Nephron (organoid): ENCODE results near the gene PLA2G4B.

Experiments
- H3K27ac Mint-ChIP-seq, 3 experiments: 2 replicates each; pipeline ENCODE4 v1.8.0; 2020; ENCODE audit warnings: mixed read lengths in 3 of 3, mild to moderate bottlenecking in 2 of 3, moderate library complexity in 1 of 3
- H3K27me3 Mint-ChIP-seq: 2 replicates; pipeline ENCODE4 v1.8.0; 2021; ENCODE audit warnings: low read depth, mild to moderate bottlenecking, moderate library complexity, mixed read lengths
- H3K36me3 Mint-ChIP-seq: 2 replicates; pipeline ENCODE4 v1.8.0; 2020; ENCODE audit warnings: low read depth, mixed read lengths
- H3K4me1 Mint-ChIP-seq: 2 replicates; pipeline ENCODE4 v1.8.0; 2020; ENCODE audit warnings: mixed read lengths
- H3K4me3 Mint-ChIP-seq, 3 experiments: 2 replicates each; pipeline ENCODE4 v1.8.0; 2020; ENCODE audit warnings: mild to moderate bottlenecking in 3 of 3, mixed read lengths in 3 of 3, moderate library complexity in 2 of 3
- H3K9me3 Mint-ChIP-seq: 2 replicates; pipeline ENCODE4 v1.8.0; 2020; ENCODE audit warnings: mixed read lengths
- TF ChIP-seq, protein P1 (sequence below), 3 experiments: fragments of 200-600 bp; sonication (generic); IDR thresholded peaks; one replicate each; pipeline ENCODE4 v1.5.0; 2021; ENCODE audit warnings: antibody characterized with exemption in 3 of 3; ENCODE audit not compliant: unreplicated experiment in 3 of 3

PLA2G4B gene

DNA sequence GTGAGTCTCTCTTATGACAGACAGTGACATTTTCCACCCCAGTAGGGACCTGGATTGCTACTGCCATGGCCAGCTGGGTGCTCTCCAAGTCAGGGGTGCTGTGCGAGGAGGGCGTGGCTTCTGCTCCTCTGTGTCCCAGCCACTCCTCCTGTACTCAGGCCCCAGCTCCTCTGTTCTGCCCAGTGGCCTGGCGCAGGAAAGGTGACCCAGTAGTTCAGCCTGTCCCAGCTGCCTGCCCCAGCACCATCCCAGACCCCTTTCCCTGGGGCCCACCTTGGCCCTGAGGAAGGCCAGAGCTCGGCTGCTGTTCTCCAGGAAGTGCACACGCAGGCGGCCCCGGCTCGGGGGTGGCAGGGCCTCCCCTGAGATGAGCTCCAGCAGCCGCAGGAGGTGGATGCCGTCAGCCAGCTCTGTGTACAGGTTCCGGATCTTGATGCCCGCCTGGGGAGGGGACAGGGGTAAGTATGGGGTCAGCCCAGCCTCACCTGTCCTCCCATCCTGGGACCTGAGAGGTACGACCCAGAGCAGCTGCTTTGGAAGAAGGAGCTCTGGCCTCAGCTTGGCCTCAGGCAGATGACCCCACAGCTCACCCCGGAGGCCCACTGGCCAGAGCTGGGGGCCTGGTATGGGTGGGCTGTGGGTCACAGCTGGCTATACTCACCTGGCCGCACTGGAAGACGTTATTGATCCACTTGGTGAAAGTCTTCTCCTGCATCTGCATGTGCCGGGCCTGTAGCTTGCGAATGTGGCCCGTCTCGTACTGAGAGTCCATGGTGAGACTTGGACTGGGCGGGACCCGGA, 54.2 kb downstream of the PLA2G4B start:
- Mint-ChIP-seq H3K27me3 (no peaks in the 10 kb centered on the region), H3K4me3 (no peak overlapping the region), H3K27ac (peak overlapping the region in 2 of 3 experiments; percentile 8 to 22), H3K9me3 (no peaks in the 10 kb centered on the region), H3K4me1 (peaks cover 37% of the 10 kb centered on the region), H3K36me3 (no peaks in the 10 kb centered on the region)
- TF ChIP-seq, protein P1, sequence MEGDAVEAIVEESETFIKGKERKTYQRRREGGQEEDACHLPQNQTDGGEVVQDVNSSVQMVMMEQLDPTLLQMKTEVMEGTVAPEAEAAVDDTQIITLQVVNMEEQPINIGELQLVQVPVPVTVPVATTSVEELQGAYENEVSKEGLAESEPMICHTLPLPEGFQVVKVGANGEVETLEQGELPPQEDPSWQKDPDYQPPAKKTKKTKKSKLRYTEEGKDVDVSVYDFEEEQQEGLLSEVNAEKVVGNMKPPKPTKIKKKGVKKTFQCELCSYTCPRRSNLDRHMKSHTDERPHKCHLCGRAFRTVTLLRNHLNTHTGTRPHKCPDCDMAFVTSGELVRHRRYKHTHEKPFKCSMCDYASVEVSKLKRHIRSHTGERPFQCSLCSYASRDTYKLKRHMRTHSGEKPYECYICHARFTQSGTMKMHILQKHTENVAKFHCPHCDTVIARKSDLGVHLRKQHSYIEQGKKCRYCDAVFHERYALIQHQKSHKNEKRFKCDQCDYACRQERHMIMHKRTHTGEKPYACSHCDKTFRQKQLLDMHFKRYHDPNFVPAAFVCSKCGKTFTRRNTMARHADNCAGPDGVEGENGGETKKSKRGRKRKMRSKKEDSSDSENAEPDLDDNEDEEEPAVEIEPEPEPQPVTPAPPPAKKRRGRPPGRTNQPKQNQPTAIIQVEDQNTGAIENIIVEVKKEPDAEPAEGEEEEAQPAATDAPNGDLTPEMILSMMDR (IDR thresholded peaks at IDR 0.05; ENCODE audit: unreplicated experiment in 3 of 3): no peak

DNA sequence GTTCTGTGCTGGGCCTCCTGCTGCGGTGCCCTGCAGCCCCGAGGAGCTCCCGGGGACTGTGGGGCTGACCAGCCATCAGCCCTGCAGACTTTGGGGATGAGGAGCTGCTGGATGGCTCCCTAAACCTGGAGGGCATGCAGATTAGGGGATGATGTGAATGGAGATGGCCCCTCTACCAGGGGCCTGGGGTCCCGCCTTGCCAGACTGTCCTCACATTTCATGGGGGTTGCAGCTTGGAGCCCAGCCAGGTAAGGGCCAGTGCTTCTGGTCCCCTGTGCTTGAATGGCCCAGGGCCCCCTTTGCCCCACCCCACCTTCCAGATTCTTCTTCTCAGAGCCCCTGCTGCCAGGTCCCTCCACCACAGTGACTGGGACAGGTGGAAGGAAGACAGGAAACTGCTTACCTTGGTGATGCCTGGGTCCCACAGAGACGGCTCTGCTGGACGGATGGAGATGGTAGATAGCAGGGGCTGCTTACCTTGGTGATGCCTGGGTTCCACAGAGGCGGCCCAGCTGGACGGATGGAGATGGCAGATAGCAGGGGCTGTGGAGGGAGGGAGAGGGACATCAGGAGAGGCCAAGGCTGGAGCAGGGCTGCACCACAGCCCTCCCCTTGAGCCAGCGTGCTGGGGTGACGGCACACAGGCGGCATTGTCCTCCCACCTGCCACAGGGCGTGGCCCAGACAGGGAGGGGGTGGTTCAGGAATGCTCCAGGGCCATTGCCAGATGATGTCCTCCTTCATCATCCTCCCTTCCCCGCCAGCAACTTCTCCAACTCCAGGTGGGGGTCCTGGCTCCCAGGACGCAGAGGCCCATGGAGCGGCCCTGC, 55.0 kb downstream of the PLA2G4B start, which contains the start of gene SPTBN5:
SPTBN5 (minus strand) TSS at position 632 of the 829 bp plus-strand sequence; CDS start at position 76, 556 bp downstream.
- Mint-ChIP-seq H3K27me3 (peaks cover 4% of the 10 kb centered on the region), H3K4me3 (no peak within 1 kb of the TSS), H3K27ac (no peak within 1 kb of the TSS), H3K36me3 (no peaks in the 10 kb centered on the region), H3K9me3 (no peaks in the 10 kb centered on the region), H3K4me1 (peaks cover 42% of the 10 kb centered on the region)
- TF ChIP-seq, protein P1 (IDR thresholded peaks at IDR 0.05; ENCODE audit: unreplicated experiment in 3 of 3): no peak

DNA sequence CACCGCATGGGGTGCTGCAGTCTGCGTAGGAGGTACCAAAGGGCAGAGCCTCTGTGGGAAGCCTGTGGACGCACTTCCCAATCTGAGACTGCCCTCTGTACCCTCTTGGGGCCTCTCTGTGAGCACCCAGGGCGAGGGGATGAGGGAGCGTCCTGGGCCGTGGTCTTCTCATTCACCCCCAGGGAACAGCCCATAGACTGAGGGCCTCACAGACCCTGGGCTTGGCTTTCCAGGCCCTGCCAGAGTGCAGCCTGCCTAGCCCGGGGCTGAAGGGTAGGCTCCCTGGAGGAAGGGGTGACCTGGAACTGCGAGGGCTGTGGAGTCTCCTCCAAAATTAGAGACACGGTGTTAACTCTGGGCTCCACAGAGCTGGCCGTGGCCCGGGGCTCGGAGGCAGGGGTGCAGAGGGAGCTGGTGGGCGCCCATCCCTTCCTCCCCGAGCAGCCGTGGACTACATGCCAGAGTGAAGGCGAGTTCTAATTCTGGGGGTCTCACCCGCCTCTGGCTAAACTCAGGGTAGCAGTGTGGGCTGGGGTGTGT, 55.7 kb downstream of the PLA2G4B start:
- H3K27ac Mint-ChIP-seq: no peak overlapping the region
- H3K27me3 Mint-ChIP-seq: peaks cover 4% of the 10 kb centered on the region
- TF ChIP-seq, protein P1 (IDR thresholded peaks at IDR 0.05; ENCODE audit: unreplicated experiment in 3 of 3): no peak
- H3K36me3 Mint-ChIP-seq: peaks cover 4% of the 10 kb centered on the region
- H3K9me3 Mint-ChIP-seq: no peaks in the 10 kb centered on the region
- no peak overlapping the region for H3K4me3 Mint-ChIP-seq
- H3K4me1 Mint-ChIP-seq: peaks cover 47% of the 10 kb centered on the region

DNA sequence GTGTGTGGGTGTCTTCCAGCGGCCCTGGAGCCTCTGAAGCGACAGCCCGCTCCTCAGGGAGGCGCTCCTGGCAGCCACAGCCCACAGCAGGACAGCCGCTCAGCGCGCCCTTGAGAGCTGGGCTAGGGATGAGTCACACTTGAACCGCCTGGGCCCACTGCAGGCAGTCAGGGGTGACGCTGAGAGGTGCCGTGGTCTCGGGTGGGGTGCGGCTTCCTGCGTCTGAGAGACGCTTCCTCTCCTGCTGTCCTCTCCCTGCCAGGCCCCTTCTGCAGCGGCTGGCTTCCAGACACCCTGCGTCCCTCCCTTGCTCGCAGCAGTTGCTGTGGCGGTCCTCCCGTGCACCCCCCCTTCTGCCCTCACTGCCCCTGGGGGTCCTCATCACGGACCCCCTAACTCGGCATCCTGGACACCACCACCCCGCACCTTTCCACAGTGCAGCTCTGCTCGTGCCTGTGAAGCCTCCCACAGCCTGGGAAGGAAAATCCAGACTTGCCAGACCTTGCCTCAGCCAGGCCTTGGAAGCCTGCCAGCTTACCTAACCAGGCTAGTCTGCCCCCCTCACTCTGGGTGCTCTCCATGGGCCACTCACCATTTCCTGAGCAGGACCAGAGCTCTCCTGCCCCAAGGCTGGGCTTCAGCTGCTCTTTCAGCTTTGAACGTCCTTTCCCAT, 56.3 kb downstream of the PLA2G4B start:
- Mint-ChIP-seq H3K36me3 (peaks cover 4% of the 10 kb centered on the region), H3K27ac (peak overlapping the region in 2 of 3 experiments; percentile 50 to 91), H3K4me3 (no peak overlapping the region), H3K4me1 (peaks cover 53% of the 10 kb centered on the region), H3K9me3 (no peaks in the 10 kb centered on the region), H3K27me3 (peaks cover 4% of the 10 kb centered on the region)
- TF ChIP-seq, protein P1 (IDR thresholded peaks at IDR 0.05; ENCODE audit: unreplicated experiment in 3 of 3): no peak

DNA sequence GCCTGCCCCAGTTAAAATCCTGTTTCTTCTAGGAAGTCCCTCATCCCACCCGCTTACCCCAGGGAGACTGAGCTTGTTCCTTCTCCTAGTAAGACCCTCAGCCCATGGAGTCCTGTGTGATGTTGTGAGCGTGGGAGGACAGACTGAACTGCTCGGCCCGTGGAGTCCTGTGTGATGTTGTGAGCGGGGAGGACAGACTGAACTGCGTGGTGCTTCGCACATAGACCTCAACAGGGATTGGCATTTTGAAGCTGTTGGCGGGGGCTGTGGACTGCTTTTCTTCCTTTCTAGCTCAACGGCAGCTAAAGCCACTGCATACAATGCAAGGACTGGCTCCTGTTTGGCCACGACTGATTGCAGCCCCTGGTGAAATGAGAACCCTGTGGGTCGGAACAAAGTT, 56.8 kb downstream of the PLA2G4B start:
- Mint-ChIP-seq H3K9me3 (no peaks in the 10 kb centered on the region), H3K4me3 (no peak overlapping the region)
- TF ChIP-seq, protein P1 (IDR thresholded peaks at IDR 0.05; ENCODE audit: unreplicated experiment in 3 of 3): no peak

More for the DNA sequence above, 56.8 kb downstream of the PLA2G4B start:
- Mint-ChIP-seq H3K27me3 (peaks cover 4% of the 10 kb centered on the region), H3K27ac (peak overlapping the region in 2 of 3 experiments; percentile 50 to 91), H3K4me1 (peaks cover 57% of the 10 kb centered on the region), H3K36me3 (peaks cover 4% of the 10 kb centered on the region)
